ENCODE data around the gene TERT.

Gene TERT

GRCh38 chr5:1294206-1294834 lies 548 bp downstream of the TERT start:
- TF ChIP-seq EZH2phosphoT487 (IDR thresholded peaks at IDR 0.05; ENCODE audit: low read depth) (no peak), CTCF (IDR thresholded peaks at IDR 0.05; ENCODE audit: low read depth, low read length) (no peak)
- Histone ChIP-seq H3K27ac (ENCODE audit: low read length) (no peak overlapping the region), H3K36me3 (replicated peaks; ENCODE audit: low read depth, low read length) (no peaks in the 10 kb centered on the region), H3K9ac (ENCODE audit: low read length) (peak overlapping the region; percentile 24; the same call in 1 of the 2 replicates), H3K4me1 (ENCODE audit: low read length) (peaks cover 4% of the 10 kb centered on the region; the same call in 1 of the 2 replicates), H3K4me2 (ENCODE audit: low read length) (peak overlapping the region; percentile 46), H4K20me1 (ENCODE audit: insufficient read depth, low read length) (no peaks in the 10 kb centered on the region), H3K9me3 (ENCODE audit: insufficient read depth, low read length) (no peaks in the 10 kb centered on the region), H3K79me2 (ENCODE audit: low read length) (no peaks in the 10 kb centered on the region), H3K4me3 (ENCODE audit: low read length) (peak overlapping the region; percentile 71), H3K27me3 (ENCODE audit: low read depth, low read length) (no peaks in the 10 kb centered on the region), H2AFZ (ENCODE audit: low read depth, low read length) (no peak overlapping the region)

- Histone ChIP-seq H3K79me2 (ENCODE audit: low read length) (no peaks in the 10 kb centered on the region), H3K4me3 (ENCODE audit: low read length) (no peak overlapping the region), H3K4me2 (ENCODE audit: low read length) (peak overlapping the region; percentile 46; the same call in 1 of the 2 replicates), H3K36me3 (replicated peaks; ENCODE audit: low read depth, low read length) (no peaks in the 10 kb centered on the region), H2AFZ (ENCODE audit: low read depth, low read length) (no peak overlapping the region), H4K20me1 (ENCODE audit: insufficient read depth, low read length) (no peaks in the 10 kb centered on the region), H3K9ac (ENCODE audit: low read length) (no peak overlapping the region), H3K27ac (ENCODE audit: low read length) (no peak overlapping the region), H3K9me3 (ENCODE audit: insufficient read depth, low read length) (no peaks in the 10 kb centered on the region), H3K27me3 (ENCODE audit: low read depth, low read length) (no peaks in the 10 kb centered on the region), H3K4me1 (ENCODE audit: low read length) (peaks cover 4% of the 10 kb centered on the region; the same call in 1 of the 2 replicates)
- TF ChIP-seq CTCF (IDR thresholded peaks at IDR 0.05; ENCODE audit: low read depth, low read length) (no peak), EZH2phosphoT487 (IDR thresholded peaks at IDR 0.05; ENCODE audit: low read depth) (no peak)
Measured at GRCh38 chr5:1293416-1294205, 1.3 kb downstream of the TERT start.

- no peak overlapping the region for H3K9ac ChIP-seq (ENCODE audit: low read length)
Measured at GRCh38 chr5:1292846-1293415, 1.9 kb downstream of the TERT start.

More at GRCh38 chr5:1292846-1293415, 1.9 kb downstream of the TERT start:
- no peak overlapping the region for H3K4me3 ChIP-seq (ENCODE audit: low read length)
- H3K27ac ChIP-seq (ENCODE audit: low read length): no peak overlapping the region
- no peaks in the 10 kb centered on the region for H4K20me1 ChIP-seq (ENCODE audit: insufficient read depth, low read length)
- no peaks in the 10 kb centered on the region for H3K27me3 ChIP-seq (ENCODE audit: low read depth, low read length)
- H3K79me2 ChIP-seq (ENCODE audit: low read length): no peaks in the 10 kb centered on the region
- TF ChIP-seq CTCF (IDR thresholded peaks at IDR 0.05; ENCODE audit: low read depth, low read length) (no peak), EZH2phosphoT487 (IDR thresholded peaks at IDR 0.05; ENCODE audit: low read depth) (no peak)
- no peak overlapping the region for H2AFZ ChIP-seq (ENCODE audit: low read depth, low read length)
- no peaks in the 10 kb centered on the region for H3K36me3 ChIP-seq (replicated peaks; ENCODE audit: low read depth, low read length)
- peaks cover 4% of the 10 kb centered on the region; the same call in 1 of the 2 replicates for H3K4me1 ChIP-seq (ENCODE audit: low read length)
- H3K9me3 ChIP-seq (ENCODE audit: insufficient read depth, low read length): no peaks in the 10 kb centered on the region
- no peak overlapping the region for H3K4me2 ChIP-seq (ENCODE audit: low read length)
